ENCODE data around the gene MBTD1. TPM values are rescaled to one million over a fixed set of nuclear protein-coding genes. Genes with fewer than 3 reads are reported as not detected.

Gene MBTD1
- total RNA-seq, result 7.9 and 8.0 TPM in 2 replicates

DNA sequence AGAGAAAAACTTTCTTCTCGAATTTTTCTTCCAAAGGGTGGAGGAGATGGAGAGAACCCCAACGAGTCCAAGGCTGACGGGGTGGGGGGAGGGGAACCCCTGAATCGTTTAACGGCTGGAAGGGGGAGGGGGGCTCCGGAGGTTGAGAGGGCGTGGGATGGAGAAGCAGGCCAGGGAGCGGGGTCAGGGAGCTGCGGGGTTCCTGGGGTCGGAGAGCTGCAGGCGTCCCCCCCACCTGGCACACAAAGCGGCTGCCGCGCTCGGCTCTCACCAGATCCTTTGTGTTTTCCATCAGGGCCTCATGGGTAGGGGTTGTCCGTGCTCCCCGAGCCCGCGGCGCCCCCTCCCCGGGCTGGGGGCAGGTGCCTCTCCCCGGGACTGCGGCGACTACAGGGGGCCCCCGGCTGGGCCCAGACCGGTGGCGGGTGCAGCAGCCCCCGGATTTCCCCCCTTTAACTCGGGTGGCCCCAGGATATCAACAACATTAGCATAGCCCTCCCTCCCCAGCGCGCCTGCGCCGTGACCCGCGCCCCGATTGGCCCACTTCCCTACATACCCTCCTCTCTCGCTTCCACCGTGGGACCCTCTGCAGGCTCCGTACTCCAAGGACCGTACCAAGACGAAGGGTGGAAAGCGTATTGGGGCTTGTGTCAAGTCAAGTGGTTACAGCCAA is at the start of gene MBTD1:
MBTD1 (minus strand) TSS at position 486 of the 673 bp plus-strand sequence. CDS start 34,888 bp downstream, outside the sequence.

DNA sequence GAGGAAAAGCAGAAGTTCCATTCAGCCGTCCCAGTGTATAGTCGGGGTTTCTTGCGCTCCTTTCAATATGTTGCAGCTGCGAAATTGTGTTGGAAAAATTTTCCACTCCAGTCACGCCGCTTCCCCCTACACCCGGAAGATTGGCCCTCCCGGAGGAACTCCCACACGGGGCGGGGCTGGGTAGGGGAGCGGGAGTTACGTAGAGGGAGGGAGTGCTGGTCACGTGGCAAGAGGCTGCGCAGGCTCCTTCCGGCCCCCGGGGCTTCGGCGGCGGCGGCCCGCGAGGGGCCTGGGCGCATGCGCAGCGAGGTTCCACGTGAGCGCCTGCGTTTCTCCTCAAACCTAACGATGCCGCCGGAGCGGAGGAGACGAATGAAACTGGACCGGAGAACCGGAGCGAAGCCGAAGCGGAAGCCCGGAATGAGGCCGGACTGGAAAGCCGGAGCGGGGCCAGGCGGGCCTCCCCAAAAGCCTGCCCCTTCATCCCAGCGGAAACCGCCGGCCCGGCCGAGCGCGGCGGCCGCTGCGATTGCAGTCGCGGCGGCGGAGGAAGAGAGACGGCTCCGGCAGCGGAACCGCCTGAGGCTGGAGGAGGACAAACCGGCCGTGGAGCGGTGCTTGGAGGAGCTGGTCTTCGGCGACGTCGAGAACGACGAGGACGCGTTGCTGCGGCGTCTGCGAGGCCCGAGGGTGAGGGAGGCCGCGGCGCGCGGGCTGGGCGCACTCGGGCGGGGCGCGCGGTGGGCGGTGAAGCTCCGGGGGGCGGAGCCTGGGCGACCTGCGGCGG is 581 bp upstream of the MBTD1 start, which contains the start of gene UTP18:
UTP18 (plus strand) TSS at position 310 of the 787 bp plus-strand sequence; CDS start at position 349, 39 bp downstream.

DNA sequence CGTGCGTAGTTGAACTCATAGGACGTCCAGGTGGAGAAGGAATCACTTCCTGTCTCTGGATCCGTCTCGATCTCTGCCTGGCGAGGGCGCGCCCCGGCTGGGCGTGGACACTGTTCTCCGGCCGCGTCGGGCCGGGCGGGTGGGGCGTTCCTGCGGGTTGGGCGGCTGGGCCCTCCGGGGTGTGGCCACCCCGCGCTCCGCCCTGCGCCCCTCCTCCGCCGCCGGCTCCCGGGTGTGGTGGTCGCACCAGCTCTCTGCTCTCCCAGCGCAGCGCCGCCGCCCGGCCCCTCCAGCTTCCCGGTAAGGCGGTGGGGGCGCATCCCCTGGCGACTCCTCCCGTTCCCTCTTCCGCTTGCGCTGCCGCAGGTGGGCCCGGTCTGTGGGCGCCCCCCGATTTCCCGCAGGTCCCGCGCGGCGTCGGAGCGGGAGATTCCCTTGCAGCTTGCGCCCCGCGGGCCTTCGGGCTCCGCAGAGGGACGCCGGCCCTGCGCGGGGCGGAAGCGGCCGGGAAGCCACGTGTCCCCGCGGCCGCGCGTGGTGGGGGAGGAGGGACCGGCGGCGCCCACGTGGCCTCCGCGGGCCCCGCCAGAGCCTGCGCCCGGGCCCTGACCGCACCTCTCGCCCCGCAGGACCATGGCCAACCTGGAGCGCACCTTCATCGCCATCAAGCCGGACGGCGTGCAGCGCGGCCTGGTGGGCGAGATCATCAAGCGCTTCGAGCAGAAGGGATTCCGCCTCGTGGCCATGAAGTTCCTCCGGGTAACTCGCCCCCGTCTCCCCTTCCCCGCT is 93.5 kb downstream of the MBTD1 start, which contains the start of gene NME2:
NME2 (plus strand) TSS at position 214 of the 789 bp plus-strand sequence; CDS start at position 634, 420 bp downstream.

DNA sequence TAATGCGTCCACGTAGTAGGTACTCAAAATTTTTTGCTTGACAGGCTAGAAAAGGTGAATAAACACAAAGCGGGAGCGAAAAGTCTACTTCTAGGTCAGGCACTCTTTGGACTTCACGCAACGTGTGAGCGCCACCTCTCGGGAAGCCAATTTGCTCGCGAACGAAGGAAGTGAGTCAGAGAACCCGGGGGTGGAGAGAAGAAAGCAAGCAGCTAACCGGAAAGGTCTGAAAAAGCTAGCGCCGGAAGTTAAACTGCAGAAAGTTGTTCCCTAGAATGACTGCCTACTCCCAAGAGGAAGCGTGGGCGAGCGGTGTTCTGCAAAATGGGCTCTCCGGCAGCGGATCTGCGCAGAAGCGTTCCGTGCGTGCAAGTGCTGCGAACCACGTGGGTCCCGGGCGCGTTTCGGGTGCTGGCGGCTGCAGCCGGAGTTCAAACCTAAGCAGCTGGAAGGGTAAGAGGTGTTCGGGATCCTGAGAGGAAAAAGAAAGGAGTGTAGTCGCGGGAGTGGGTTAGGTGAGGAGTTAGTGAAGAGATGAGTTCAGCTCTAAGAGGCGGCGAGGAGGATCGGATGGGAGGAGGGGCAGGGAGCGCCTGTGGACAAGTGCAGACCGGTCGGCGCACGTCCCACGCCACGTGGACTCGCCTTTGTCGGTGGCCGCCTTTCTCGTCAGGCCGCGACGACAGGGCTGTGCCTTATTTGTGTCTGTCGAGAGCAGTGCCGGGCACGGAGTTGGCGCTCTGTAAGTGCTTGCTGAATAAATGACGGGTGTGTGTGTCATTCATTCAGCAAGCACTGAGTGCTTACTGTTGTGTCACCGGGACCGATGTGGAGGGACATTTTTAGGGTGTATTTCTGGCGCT is 106.4 kb downstream of the MBTD1 start, which contains the start of gene NME1:
NME1 (plus strand) TSS at position 350 of the 863 bp plus-strand sequence. CDS start 2,096 bp downstream, outside the sequence.

Other genes with a start within 250 kb of the MBTD1 start
- gene SPAG9, start 139.2 kb downstream of the MBTD1 start, total RNA-seq, result 87.2 and 98.8 TPM in 2 replicates
- 107 and 140 TPM in 2 replicates for gene NME1, start 106.5 kb downstream of the MBTD1 start, total RNA-seq
- gene NME2, start 93.6 kb downstream of the MBTD1 start, total RNA-seq, result 917 and 1,023 TPM in 2 replicates
- 36.9 and 53.9 TPM in 2 replicates for gene UTP18, start 497 bp upstream of the MBTD1 start, total RNA-seq

All from tracheal epithelial cell (primary cell).